Sigmoid colon (tissue), 7 donors: ENCODE measurements around the gene PPP1R3F. TPM values are rescaled to one million over a fixed set of nuclear protein-coding genes. Genes with fewer than 3 reads are reported as not detected.

Experiments used
- DNase-seq: peaks from one replicate; pipeline ENCODE4 v3.0.0-alpha.2; 2019
- H3K27ac ChIP-seq, 4 donors: fragments of 200-600 bp; sonication (generic); one replicate each; pipeline ENCODE4 v1.5.1; 2016 to 2019; ENCODE audit warnings: mild to moderate bottlenecking in 1 of 4
- H3K27me3 ChIP-seq, 3 donors: fragments of 200-600 bp; sonication (generic); one replicate each; pipeline ENCODE4 v1.5.1; 2019; ENCODE audit warnings: mild to moderate bottlenecking in 1 of 3
- H3K36me3 ChIP-seq, 4 donors: fragments of 200-600 bp; sonication (generic); one replicate each; pipeline ENCODE4 v1.5.1; 2016 to 2019
- H3K4me1 ChIP-seq, 4 donors: fragments of 200-600 bp; sonication (generic); one replicate each; pipeline ENCODE4 v1.5.1; 2017 to 2019
- H3K4me3 ChIP-seq, 4 donors: fragments of 200-600 bp; sonication (generic); one replicate each; pipeline ENCODE4 v1.5.1; 2017 to 2019; ENCODE audit warnings: mild to moderate bottlenecking in 2 of 4, moderate library complexity in 1 of 4
- H3K9me3 ChIP-seq, 4 donors: fragments of 200-600 bp in 3 of 4; sonication (generic) in 3 of 4; one replicate each; pipeline versions ENCODE4 v1.5.1 to v1.6.1; 2013 to 2019
- CTCF ChIP-seq, 4 experiments: fragments of 450-650 bp in 3 of 4; fragments of 200-600 bp in 1 of 4; IDR thresholded peaks; one replicate each; pipeline ENCODE4 v1.5.1; 2016 to 2019; ENCODE audit warnings: antibody characterized with exemption in 4 of 4, mild to moderate bottlenecking in 3 of 4, moderate library complexity in 2 of 4
- EP300 ChIP-seq, 4 donors: sonication (generic); formaldehyde crosslinking; IDR thresholded peaks; one replicate each; pipeline ENCODE4 v1.6.1; 2017; ENCODE audit warnings: antibody characterized with exemption in 4 of 4
- POLR2A ChIP-seq, 2 donors: fragments of 450-650 bp; IDR thresholded peaks; one replicate each; pipeline ENCODE4 v1.6.1; 2016; ENCODE audit warnings: antibody characterized with exemption in 2 of 2, mild to moderate bottlenecking in 2 of 2, moderate library complexity in 2 of 2
- POLR2AphosphoS5 ChIP-seq, 4 donors: sonication (generic); formaldehyde crosslinking; IDR thresholded peaks; one replicate each; pipeline ENCODE4 v1.6.1; 2017; ENCODE audit warnings: antibody characterized with exemption in 4 of 4
- WGBS, 2 donors: extraction: QIAGEN DNeasy Blood & Tissue Kit; methylation state at CpG; one replicate each; pipeline ENCODE4 v1.1.7; 2013; 5-methylcytosine and 5-hydroxymethylcytosine counted together
- intact Hi-C: fragments of 100-400 bp; cut with DNase I; formaldehyde crosslinking; loops from one replicate; pipeline ENCODE4 v1.15.1; 2023
- polyA plus RNA-seq, 3 donors: library from polyadenylated mRNA; stranded (reverse); fragments of 200-250 nt; gene quantifications; one replicate each; pipeline ENCODE4 v1.2.3, GENCODE V29; 2013
- total RNA-seq, 4 donors: library from RNA; depleted of rRNA; stranded (reverse); fragments of >200 nt; gene quantifications; one replicate each; pipeline ENCODE4 v1.1.0, GENCODE V29; 2016
- donor health status: healthy with polysubstance abuse.
- donor health status: Bipolar disorder and iron deficiency.
- donor health status: healthy.

PPP1R3F gene
- total and polyA plus RNA-seq, 7 donors: 2.2 to 13.7 (median 8.6) TPM

DNA sequence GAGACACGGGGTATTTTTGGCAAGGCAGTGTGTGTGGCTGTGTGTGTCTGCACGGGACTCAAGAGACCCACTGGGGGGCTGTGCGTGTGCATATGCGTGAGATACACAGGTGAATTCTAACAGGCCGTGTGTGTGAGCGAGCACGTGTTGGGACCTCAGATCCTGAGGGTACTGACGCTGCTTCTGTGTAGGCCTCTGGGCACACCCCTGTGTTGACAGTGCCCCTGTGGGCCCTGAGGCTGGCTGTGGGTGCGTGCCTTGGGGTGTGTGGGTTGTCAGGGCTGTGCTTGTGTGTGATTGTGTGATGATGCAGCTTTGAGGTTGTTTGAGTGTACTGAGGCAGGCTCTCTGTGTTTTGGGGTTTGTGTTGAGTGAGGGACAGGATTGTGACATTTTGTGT is 19.0 kb upstream of the PPP1R3F start:
- H3K27me3 ChIP-seq: no peaks in the 10 kb centered on the region
- no peak overlapping the region for H3K27ac ChIP-seq
- WGBS, 2 donors: 91 to 93% methylated on average over 9 of the region's 9 CpGs
- no peak for DNase-seq
- TF ChIP-seq EP300 (IDR thresholded peaks at IDR 0.05) (no peak), CTCF (IDR thresholded peaks at IDR 0.05) (no peak), POLR2A (IDR thresholded peaks at IDR 0.05) (no peak), POLR2AphosphoS5 (IDR thresholded peaks at IDR 0.05) (no peak)
- H3K9me3 ChIP-seq: no peaks in the 10 kb centered on the region
- intact Hi-C loops: no loop called here
- H3K36me3 ChIP-seq: peaks cover 0 to 17% (median 3%) of the 10 kb centered on the region in 4 donors
- H3K4me1 ChIP-seq: no peaks in the 10 kb centered on the region
- no peak overlapping the region for H3K4me3 ChIP-seq

DNA sequence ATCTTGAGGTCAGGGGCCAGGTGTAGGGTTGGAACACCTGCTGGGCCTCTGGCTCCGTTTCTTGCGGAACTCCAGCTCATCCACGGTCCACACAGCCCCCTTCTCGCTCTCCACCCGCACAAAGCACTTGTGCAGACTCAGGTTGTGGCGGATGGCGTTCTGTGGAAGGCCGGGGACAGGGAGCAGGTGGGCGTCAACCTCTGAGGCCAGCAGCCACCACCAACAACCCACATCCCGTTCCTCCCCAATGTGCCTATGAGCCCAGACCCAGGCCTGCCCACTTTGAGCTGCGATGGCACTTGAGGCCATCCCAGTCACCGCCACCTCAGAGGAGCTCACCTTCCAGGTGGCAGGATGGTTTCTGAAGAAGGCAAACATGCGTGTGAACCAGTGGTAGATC is 18.3 kb upstream of the PPP1R3F start:
- no peak overlapping the region for H3K4me3 ChIP-seq
- WGBS, 2 donors: 93 to 94% methylated on average over 13 of the region's 13 CpGs
- peaks cover 0 to 13% (median 3%) of the 10 kb centered on the region in 4 donors for H3K36me3 ChIP-seq
- DNase-seq: no peak
- H3K27me3 ChIP-seq: no peaks in the 10 kb centered on the region
- H3K27ac ChIP-seq: no peak overlapping the region
- TF ChIP-seq EP300 (IDR thresholded peaks at IDR 0.05) (no peak), POLR2A (IDR thresholded peaks at IDR 0.05) (no peak), POLR2AphosphoS5 (IDR thresholded peaks at IDR 0.05) (no peak), CTCF (IDR thresholded peaks at IDR 0.05) (no peak)
- H3K9me3 ChIP-seq: no peaks in the 10 kb centered on the region
- intact Hi-C loops: no loop called here
- no peaks in the 10 kb centered on the region for H3K4me1 ChIP-seq

- 92 to 98% methylated on average over 7 of the region's 7 CpGs for WGBS, 2 donors
- H3K36me3 ChIP-seq: peaks cover 0 to 7% (median 0%) of the 10 kb centered on the region in 4 donors
- no peaks in the 10 kb centered on the region for H3K4me1 ChIP-seq
- intact Hi-C loops: no loop called here
- no peak for TF ChIP-seq POLR2A (IDR thresholded peaks at IDR 0.05)
- no peak for TF ChIP-seq POLR2AphosphoS5 (IDR thresholded peaks at IDR 0.05)
- TF ChIP-seq CTCF (IDR thresholded peaks at IDR 0.05): no peak
- TF ChIP-seq EP300 (IDR thresholded peaks at IDR 0.05): no peak
- no peak for DNase-seq
- H3K27me3 ChIP-seq: peaks cover 0 to 3% (median 0%) of the 10 kb centered on the region in 3 donors
- H3K4me3 ChIP-seq: no peak overlapping the region
- no peaks in the 10 kb centered on the region for H3K9me3 ChIP-seq
- H3K27ac ChIP-seq: no peak overlapping the region
Measured at GRCh38 chrX:49254639-49255038, 15.0 kb upstream of the PPP1R3F start.

- intact Hi-C loops: no loop called here
- Histone ChIP-seq H3K27me3 (peaks cover 0 to 3% (median 0%) of the 10 kb centered on the region in 3 donors), H3K36me3 (no peaks in the 10 kb centered on the region), H3K9me3 (no peaks in the 10 kb centered on the region), H3K4me3 (no peak overlapping the region), H3K4me1 (no peaks in the 10 kb centered on the region), H3K27ac (no peak overlapping the region)
- DNase-seq: no peak
- 85 to 88% methylated on average over 9 of the region's 9 CpGs for WGBS, 2 donors
- TF ChIP-seq POLR2A (IDR thresholded peaks at IDR 0.05) (no peak), CTCF (IDR thresholded peaks at IDR 0.05) (no peak), EP300 (IDR thresholded peaks at IDR 0.05) (no peak), POLR2AphosphoS5 (IDR thresholded peaks at IDR 0.05) (no peak)
Measured at GRCh38 chrX:49256268-49256995, 13.2 kb upstream of the PPP1R3F start.
